Loucy (cell line): ENCODE data around the gene PODNL1.

Experiments used
- H2AFZ ChIP-seq: fragments of 200-600 bp; sonication (generic); 2 replicates; pipeline ENCODE4 v1.6.0; 2016; ENCODE audit warnings: antibody characterized with exemption, mild to moderate bottlenecking, low read length, moderate library complexity
- H3F3A ChIP-seq: fragments of 200-600 bp; 2 replicates; pipeline ENCODE4 v1.6.0; 2016; ENCODE audit warnings: antibody characterized with exemption, low read depth, mild to moderate bottlenecking
- H3K27me3 ChIP-seq: fragments of 200-600 bp; sonication (generic); 2 replicates; pipeline ENCODE4 v1.6.1; 2014; ENCODE audit warnings: low read length, mild to moderate bottlenecking; ENCODE audit not compliant: insufficient read depth, poor library complexity, severe bottlenecking
- H3K36me3 ChIP-seq: fragments of 200-600 bp; sonication (generic); 2 replicates; pipeline ENCODE4 v1.6.1; 2016; ENCODE audit warnings: low read length; ENCODE audit not compliant: insufficient read depth
- H3K4me1 ChIP-seq: fragments of 200-600 bp; sonication (generic); 2 replicates; pipeline ENCODE4 v1.5.1; 2014; ENCODE audit warnings: low read length, mild to moderate bottlenecking; ENCODE audit not compliant: insufficient read depth, poor library complexity, severe bottlenecking
- H3K4me2 ChIP-seq: fragments of 200-600 bp; sonication (generic); 2 replicates; pipeline ENCODE4 v1.6.0; 2014; ENCODE audit warnings: antibody characterized with exemption, low read length, low read depth, mild to moderate bottlenecking; ENCODE audit not compliant: poor library complexity, severe bottlenecking
- H3K4me3 ChIP-seq: fragments of 200-600 bp; sonication (generic); 2 replicates; pipeline ENCODE4 v1.5.1; 2014; ENCODE audit warnings: low read length, mild to moderate bottlenecking, mixed read lengths; ENCODE audit not compliant: poor library complexity, severe bottlenecking
- H3K79me2 ChIP-seq: fragments of 200-600 bp; sonication (generic); 2 replicates; pipeline ENCODE4 v1.6.1; 2014; ENCODE audit warnings: low read length; ENCODE audit not compliant: insufficient read depth
- H3K9ac ChIP-seq: fragments of 200-600 bp; sonication (generic); 2 replicates; pipeline ENCODE4 v1.6.0; 2014; ENCODE audit warnings: mild to moderate bottlenecking, low read depth, low read length, moderate library complexity; ENCODE audit not compliant: poor library complexity, severe bottlenecking
- H3K9me2 ChIP-seq: fragments of 200-600 bp; sonication (generic); replicated peaks from 2 replicates; pipeline ENCODE4 v1.6.1; 2016; ENCODE audit warnings: low read depth, low read length, mixed read lengths
- H3K9me3 ChIP-seq: fragments of 200-600 bp; sonication (generic); 2 replicates; pipeline ENCODE4 v1.6.1; 2014; ENCODE audit warnings: mild to moderate bottlenecking, antibody characterized with exemption, low read length, low read depth; ENCODE audit not compliant: insufficient read depth
- H4K20me1 ChIP-seq: fragments of 200-600 bp; sonication (generic); 2 replicates; pipeline ENCODE4 v1.6.0; 2014; ENCODE audit warnings: antibody characterized with exemption, low read length, mild to moderate bottlenecking; ENCODE audit not compliant: insufficient read depth, poor library complexity, severe bottlenecking
- CTCF ChIP-seq: fragments of 200-600 bp; sonication (generic); conservative IDR thresholded peaks from 2 replicates; pipeline ENCODE4 v1.5.1; 2014; ENCODE audit warnings: mild to moderate bottlenecking, antibody characterized with exemption, low read length
- EZH2phosphoT487 ChIP-seq: fragments of 200-600 bp; IDR thresholded peaks from 2 replicates; pipeline ENCODE4 v1.6.1; 2018; ENCODE audit warnings: antibody characterized with exemption, mild to moderate bottlenecking, moderate library complexity, borderline replicate concordance

Gene PODNL1

GRCh38 chr19:13920940-13921747, 17.1 kb downstream of the PODNL1 start:
- peaks cover 14% of the 10 kb centered on the region; the same call in 1 of the 2 replicates for H3K36me3 ChIP-seq
- no peaks in the 10 kb centered on the region for H4K20me1 ChIP-seq
- 0 out of 2 replicates have a peak, but pooled peaks cover 3% of the 10 kb centered on the region for H3K9me3 ChIP-seq
- H3K4me3 ChIP-seq = no peak overlapping the region
- H3K4me2 ChIP-seq = no peak overlapping the region
- H3K9ac ChIP-seq = no peak overlapping the region
- H3F3A ChIP-seq = peaks cover 4% of the 10 kb centered on the region; the same call in 1 of the 2 replicates
- no peak for TF ChIP-seq CTCF
- no peak for TF ChIP-seq EZH2phosphoT487
- H3K4me1 ChIP-seq = no peaks in the 10 kb centered on the region
- H3K79me2 ChIP-seq = no peaks in the 10 kb centered on the region
- H3K27me3 ChIP-seq = no peaks in the 10 kb centered on the region
- no peak overlapping the region; the same call in 1 of the 2 replicates for H2AFZ ChIP-seq
- no peaks in the 10 kb centered on the region for H3K9me2 ChIP-seq

GRCh38 chr19:13920524-13920923, 17.7 kb downstream of the PODNL1 start:
- no peaks in the 10 kb centered on the region for H3K79me2 ChIP-seq
- H3K27me3 ChIP-seq = no peaks in the 10 kb centered on the region
- no peaks in the 10 kb centered on the region for H3K4me1 ChIP-seq
- peaks cover 4% of the 10 kb centered on the region; the same call in 1 of the 2 replicates for H3F3A ChIP-seq
- H3K9ac ChIP-seq = no peak overlapping the region
- H3K9me3 ChIP-seq = 0 out of 2 replicates have a peak, but pooled peaks cover 3% of the 10 kb centered on the region
- H3K4me2 ChIP-seq = no peak overlapping the region
- H4K20me1 ChIP-seq = no peaks in the 10 kb centered on the region
- H2AFZ ChIP-seq = no peak overlapping the region
- no peaks in the 10 kb centered on the region for H3K9me2 ChIP-seq
- no peak for TF ChIP-seq EZH2phosphoT487
- TF ChIP-seq CTCF = no peak
- H3K4me3 ChIP-seq = no peak overlapping the region
- H3K36me3 ChIP-seq = peaks cover 13% of the 10 kb centered on the region; the same call in 1 of the 2 replicates

- Histone ChIP-seq H3K79me2 (no peaks in the 10 kb centered on the region), H3K4me2 (no peak overlapping the region), H2AFZ (no peak overlapping the region), H3K36me3 (peaks cover 18% of the 10 kb centered on the region; the same call in 1 of the 2 replicates), H3K4me3 (no peak overlapping the region), H3K4me1 (no peaks in the 10 kb centered on the region), H3K9me2 (no peaks in the 10 kb centered on the region), H3F3A (peaks cover 4% of the 10 kb centered on the region; the same call in 1 of the 2 replicates), H4K20me1 (no peaks in the 10 kb centered on the region), H3K27me3 (no peaks in the 10 kb centered on the region), H3K9me3 (0 out of 2 replicates have a peak, but pooled peaks cover 3% of the 10 kb centered on the region), H3K9ac (no peak overlapping the region)
- TF ChIP-seq EZH2phosphoT487 (no peak), CTCF (no peak)
Measured at GRCh38 chr19:13918726-13919411, 19.3 kb downstream of the PODNL1 start.
